HG03432 (cell line): ENCODE data around the gene ARF1.

Experiments used
- ATAC-seq: cut with Tn5 transposase; IDR thresholded peaks from one replicate; pipeline ENCODE4 v1.9.1; 2021; ENCODE audit warnings: mild to moderate bottlenecking, moderate library complexity; ENCODE audit not compliant: unreplicated experiment

ARF1 gene

DNA sequence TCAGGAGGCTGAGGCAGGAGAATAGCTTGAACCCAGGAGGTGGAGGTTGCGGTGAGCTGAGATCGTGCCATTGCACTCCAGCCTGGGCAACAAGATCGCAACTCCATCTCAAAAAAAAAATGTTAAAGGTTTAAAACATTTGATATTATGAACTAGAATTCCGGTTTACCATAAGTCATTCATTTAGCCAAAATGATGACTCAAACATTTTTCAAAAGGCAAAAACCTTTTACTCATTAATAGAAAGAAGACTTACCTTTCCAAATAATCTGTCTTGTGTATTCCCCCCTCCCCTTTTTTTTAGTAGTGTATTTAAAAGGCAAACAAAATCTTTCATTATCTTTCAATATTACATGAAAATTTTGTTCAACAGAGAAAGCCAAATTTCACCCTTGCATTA lies 34.8 kb downstream of the ARF1 start:
- no peak for ATAC-seq

DNA sequence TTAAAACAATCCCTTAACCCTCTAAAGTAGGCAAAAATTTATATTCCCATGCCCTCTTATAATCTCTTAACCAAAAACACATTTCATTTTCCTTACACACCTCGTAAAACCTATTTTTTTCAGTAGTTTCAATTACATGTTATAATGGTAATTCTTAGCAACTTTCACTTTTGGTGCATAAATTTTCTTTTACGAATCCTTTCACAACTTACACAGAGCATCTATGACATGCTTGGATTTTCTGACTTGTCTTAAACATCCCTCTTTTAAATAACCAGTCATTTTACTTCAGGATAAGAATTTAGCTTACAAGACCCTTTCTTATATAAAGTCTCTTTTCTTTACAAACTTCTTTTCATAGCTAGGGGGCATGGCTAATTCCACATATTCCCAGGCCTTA lies 35.5 kb downstream of the ARF1 start:
- no peak for ATAC-seq

DNA sequence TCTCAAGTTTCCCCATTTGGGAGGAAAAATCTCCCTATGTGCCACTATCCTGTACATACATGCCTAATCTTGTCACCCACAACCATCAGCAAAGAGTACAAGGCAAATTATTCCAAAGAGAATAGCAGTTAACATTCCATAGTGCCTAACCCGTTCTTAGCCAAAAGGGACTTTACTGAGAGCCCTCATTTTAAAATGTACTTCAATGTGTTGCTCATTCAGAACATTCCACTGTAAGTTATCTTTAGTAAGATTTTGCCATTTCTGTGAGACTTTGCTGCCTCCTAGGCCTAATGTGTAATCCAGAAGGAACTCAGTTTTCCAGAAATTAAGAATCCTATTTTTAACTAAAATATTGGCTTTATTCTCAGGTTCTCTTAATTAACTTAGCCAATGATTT lies 37.8 kb downstream of the ARF1 start:
- no peak for ATAC-seq

DNA sequence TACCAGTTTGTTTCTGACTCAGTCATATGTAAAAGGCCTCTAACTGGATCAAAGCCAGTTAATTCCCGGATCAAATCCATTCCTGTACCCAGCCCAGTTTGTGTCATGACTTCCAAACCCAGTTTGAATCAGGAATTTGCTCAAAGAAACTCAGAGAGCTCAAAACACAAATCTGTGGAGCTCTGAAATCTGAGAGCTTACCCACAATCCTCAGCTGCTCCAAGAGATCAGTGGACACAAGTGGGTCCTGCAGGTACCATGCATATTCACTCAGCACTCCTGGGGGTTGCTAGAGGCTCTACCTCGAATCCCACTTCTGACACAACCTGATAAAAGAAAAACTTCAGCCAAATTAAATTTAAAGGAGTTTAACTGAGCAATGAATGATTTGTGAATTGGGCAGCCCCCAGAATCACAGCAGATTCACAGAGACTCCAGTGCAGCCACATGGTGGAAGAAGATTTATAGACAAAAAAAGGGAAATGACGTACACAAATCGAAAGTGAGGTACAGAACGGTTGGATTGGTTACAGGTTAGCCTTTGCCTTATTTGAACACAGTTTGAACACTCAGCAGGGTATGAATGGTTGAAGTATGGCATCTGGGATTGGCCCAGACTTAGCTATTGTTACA lies 38.5 kb downstream of the ARF1 start:
- no peak for ATAC-seq

DNA sequence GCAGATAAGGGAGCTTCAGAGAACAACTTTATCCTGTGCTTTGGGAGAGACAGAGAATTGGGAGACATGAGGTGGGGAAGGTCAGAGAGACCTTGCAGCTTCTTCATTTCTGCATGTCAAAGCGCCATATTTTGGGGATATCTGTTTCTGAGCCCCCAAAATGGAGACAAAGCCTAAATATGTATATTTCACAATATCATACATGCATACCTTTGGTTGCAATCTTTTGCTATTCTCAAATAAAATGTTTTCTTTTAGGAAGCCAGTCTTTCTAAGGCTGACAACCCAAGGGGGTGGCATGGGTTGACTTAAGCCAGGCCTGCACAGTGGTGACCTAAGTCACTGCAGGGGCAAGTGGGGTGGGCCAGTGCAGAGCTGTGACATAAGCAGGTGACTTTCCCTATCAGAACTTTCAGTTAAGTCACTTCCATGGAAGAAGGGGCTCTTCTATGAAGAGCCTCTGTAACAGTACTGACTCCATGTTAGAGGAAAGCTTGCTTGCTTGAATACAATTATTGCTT lies 40.5 kb downstream of the ARF1 start:
- ATAC-seq, result no peak

DNA sequence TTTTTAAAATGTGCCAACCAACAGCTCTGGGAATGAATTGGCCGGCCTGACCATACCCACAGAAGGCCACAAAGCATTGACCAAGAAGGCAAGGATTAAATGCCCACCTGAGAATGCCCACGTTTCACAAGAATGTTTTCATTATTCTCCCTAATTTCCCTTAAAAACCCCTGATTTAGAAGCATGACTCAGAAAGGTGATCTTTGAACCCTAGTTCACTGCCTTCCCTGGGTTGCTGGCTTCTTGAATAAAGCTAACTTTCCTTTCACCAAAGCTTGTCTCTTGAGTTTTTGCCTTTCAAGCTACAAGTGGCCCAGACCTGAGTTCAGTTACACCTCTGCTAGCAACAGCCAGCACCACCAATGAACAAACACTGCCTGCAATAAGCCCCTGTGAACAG lies 41.0 kb downstream of the ARF1 start:
- no peak for ATAC-seq

DNA sequence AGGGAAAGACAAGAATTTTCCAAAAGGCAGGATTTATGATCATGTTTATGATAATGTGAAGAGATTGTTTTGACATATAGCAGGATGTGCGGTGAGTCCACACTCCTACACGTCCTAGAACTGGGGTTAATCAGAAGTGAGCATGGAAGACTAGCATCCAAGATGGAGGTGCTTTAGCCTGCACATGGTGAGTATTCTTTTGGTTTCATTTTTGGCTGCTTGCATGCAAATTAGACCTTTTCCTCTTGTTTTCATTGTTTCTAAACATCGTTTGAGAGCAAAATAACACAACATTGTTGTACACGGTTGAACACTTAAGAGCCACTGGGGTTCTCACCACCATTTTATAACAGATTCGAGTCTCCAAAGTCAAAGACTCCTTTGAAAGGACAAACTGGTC lies 42.7 kb downstream of the ARF1 start:
- ATAC-seq, result no peak

DNA sequence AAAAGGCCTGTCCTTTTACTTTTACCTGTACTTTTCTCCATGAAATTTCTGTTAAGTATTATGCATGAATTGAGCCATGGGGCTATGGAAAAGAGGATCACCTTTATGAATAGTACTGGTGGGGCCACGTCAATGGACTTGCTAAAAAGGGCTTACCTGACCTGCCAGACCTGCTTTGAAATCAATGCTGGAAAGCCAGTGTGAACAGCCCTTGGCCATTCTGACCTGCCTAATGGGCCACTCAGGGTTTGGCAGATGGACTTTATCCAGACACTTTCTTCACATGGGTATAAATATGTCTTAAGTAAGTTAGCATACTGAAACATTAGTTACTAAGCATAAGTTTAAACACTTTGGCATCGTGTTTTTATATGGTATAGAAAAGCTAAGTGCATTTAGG lies 49.3 kb downstream of the ARF1 start:
- ATAC-seq, result no peak

DNA sequence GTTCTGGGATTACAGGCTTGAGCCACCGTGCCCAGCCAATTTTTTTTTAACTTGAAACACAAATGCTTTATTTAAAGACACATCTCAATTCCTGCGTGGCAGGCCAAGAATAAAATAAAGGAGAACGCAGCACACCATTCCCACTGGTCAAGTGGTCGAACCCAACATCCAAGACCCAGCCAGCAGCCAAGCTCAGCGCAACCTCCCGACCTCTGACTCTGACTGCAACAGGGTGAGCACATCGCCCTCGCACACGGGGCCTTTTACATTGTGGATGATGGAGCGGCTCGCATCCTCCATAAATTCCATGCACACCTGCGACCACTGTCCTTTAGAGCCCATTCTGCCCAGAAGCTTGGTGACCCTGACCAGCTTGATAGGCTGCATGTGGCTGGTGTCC lies 52.1 kb downstream of the ARF1 start:
- no peak for ATAC-seq

DNA sequence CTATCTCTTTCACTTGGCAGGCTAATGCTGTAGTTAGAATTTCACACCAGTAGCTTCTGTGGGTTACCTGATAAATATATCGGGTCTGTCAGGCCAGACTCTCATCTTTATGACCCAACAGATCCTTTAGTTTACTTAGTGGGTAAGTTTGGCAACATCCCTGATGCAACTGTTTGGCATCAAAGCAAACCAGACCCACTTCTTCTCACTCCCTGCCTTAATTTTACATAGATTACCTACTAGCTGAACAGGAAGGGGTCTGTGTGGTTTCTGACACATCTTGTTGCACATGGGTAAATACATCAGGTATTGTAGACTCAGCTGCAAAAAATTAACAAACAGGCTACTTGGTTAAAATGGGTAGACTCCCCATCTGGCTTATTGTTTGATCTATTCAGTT lies 54.4 kb downstream of the ARF1 start:
- ATAC-seq, result no peak

DNA sequence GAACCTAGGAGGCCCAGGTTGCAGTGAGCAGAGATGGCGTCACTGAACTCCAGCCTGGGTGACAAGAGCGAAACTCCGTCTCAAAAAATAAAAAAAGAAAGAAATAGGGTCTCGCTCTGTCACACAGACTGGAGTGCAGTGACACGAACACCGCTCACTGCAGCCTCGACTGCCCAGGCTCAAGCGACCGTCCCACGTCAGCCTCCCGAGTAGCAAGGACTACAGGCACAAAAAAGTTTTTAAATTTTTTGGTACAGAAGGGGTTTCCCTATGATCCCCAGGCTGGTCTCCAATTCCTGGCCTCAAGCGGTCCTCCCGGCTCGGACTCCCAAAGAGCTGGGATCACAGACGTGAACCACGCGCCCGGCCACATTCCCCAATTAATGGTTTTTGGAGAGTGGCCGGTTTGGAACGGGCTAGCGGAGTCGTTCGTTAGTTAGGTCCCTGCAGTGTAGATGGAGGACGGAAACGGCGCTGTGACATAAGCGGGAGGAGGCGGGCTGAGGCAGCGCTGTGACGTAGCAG lies 57.0 kb downstream of the ARF1 start:
- no peak for ATAC-seq

DNA sequence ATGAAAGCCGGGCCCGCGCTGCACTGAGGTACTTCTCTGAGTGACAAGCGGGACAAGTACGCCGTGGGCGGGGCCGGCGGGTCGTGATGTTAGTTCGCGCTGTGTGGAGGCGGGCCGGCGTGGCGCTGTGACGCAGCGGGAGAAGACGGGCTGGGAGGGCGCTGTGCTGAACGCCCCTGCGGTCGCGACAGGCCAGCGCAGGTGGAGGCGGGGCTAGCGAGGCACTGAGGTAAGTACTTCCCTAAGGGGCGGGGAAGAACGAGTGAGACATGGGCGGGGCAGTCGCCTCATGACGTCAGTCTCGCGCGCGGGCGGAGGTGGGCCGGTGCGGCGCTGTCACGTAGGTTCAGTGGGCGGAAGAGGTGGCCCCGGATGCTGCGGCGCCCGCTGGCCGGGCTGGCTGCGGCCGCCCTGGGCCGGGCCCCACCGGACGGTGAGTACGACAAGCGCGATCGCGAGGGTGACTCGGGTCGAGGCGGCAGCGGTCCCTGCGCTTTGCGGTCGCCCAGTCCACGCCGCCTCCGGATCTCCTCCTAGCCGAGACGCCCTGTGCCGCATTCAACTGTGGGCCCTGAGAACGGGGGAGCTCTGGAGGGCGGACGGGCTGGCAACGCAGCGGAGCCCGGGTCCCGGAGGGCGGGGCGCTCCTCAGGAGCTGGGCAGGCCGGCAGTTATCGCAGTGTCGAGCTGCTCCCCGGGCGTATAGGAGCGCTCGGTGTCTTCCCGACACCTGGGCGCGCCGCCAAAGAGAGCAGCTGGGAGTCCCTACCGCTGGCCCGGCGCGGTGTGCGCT lies 57.6 kb downstream of the ARF1 start, which contains the start of gene GUK1:
Gene GUK1 (plus strand): TSS at position 349 of the 793 bp plus-strand sequence. CDS start 24 bp downstream, at position 373.
- peak; percentile 92 for ATAC-seq

DNA sequence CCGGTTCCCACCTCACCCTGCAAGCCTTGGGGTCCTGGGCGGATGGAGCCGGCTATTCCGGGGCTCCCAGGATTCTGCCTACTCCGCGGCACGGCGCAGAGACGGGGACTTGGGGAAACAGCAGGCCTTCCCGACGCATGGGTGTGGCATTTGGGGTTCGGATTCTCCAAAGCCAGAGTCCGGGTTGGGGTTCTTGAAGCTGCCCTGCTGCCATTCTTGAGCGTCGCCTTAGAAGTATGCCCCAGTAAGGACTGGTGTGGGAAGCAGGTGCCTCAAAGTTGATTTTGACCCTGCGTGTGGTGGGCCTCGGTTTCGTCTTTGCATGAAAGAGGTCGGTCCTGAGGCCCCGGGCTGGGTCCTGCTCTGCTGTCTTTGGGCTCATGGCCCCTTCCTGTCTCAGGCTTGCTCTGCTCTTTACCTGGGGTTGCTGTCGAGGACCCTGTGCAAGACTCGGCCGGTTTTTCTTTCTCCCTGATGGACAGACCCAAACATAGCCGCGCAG lies 58.3 kb downstream of the ARF1 start:
- no peak for ATAC-seq

DNA sequence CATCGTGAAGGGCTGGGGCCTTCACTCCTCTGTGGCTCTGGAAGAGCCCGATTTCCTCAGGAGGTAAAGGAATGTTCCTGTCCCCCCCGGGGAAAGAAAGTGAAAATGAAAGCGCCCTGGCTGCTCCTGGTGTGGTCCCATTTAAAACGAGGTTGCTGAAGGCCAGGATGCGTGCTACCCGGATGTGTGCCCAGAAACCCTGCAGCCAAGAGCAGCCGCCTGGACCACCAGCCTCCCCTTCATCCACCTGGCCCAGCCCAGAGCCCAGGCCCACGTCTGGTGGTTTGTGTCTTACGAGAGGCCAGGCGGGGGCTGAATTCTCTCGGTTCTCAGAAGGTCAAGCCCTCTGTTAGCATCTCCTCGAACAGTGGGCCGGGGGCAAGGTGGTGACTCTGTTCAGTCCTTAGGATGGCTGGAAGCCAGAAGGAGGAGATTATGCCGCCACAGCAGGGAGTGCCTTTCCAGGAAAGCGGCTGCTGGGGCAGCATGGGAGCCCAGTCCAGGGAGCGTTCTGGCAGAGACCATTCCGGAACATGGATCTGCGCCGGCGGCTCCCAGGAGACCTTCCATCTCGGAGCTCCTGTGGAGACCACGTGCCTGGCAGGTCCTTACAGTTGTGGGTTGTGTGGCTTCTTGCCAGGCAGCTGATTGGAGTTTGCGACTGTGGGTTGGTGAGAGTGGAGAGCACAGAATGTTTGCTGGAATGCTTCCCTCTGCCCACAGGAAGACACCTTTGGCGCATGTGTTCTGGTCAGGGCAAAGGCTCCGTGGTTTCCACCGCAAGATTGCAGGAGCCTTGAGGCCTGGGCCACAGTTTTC lies 58.9 kb downstream of the ARF1 start:
- no peak for ATAC-seq

DNA sequence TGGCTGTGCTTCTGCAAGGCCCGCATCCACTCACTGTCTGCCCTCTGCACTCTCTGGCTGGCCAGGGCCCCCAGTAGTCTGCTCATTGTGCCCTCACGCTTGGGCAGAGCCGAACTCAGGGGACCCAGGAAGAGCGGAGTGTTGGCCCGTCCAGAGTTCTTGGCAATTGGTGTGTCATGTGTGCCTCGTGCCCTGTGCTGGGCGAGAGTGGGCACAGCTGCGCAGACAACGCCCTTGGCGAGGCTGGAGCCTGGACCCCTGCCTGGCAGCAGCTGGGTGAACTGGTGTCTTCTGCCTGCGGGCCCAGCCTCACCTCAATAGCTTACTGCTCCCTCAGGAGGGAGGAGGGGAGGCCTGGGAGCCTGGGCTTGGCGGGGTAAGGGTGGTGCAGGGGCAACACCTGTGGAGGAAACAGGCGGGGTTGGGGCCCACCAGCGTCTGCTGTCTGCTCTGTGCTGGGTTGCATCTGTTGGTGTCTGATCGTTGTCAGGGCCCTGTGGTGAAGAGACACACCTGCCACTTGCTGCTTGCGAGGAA lies 59.7 kb downstream of the ARF1 start:
- ATAC-seq, result no peak

DNA sequence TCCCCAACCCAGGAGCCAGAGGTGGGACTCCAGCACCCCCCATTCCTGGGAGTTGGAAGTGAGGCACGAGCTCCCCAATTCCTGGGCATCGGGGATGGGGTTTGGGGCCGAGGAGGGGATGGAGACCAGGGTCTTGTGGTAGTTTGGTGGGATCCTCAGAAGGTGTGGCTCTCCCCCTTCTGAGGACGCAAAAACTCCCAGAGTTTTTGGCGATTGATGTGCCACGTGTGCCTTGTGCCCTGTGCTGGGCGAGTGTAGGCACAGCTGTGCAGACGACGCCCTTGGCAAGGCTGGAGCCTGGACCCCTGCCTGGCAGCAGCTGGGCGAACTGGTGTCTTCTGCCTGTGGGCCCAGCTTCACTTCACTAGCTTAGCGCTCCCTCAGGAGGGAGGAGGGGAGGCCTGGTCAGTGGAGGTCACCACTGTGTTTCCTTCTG lies 60.2 kb downstream of the ARF1 start:
- ATAC-seq, result no peak

DNA sequence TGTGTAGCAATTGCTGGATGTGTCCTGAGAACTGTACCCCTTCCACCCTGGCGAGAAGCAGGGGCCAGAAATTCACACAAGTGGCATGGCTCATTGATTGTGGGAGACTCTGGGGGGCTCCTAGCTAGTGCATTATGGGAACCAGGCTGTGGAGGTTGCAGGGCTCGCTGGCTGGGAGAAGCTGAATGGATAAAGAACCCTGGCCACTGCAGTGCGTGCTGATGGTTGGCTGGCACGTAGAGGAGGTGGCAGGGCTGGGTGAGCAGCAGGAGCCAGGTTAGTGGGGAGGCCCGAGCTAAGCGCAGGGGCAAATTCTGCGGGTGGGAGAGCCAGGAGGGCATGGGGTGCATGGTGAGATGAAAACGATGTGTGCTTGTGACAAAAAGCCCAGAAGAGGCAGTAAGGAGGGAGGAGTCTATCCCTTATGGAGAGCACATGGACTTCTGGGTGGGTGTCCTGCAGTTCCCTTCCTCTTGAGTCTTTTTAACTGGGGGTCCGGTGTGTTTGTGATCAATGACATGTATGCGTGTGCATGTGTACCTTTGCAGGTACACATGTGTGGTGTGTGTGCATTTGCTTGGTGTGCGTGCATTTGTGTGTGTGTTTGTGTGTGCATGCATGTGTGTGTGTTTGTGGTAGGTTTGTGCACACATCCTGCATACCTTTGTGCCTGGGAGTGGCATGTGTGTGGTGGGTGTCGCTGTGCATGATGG lies 61.1 kb downstream of the ARF1 start:
- no peak for ATAC-seq

DNA sequence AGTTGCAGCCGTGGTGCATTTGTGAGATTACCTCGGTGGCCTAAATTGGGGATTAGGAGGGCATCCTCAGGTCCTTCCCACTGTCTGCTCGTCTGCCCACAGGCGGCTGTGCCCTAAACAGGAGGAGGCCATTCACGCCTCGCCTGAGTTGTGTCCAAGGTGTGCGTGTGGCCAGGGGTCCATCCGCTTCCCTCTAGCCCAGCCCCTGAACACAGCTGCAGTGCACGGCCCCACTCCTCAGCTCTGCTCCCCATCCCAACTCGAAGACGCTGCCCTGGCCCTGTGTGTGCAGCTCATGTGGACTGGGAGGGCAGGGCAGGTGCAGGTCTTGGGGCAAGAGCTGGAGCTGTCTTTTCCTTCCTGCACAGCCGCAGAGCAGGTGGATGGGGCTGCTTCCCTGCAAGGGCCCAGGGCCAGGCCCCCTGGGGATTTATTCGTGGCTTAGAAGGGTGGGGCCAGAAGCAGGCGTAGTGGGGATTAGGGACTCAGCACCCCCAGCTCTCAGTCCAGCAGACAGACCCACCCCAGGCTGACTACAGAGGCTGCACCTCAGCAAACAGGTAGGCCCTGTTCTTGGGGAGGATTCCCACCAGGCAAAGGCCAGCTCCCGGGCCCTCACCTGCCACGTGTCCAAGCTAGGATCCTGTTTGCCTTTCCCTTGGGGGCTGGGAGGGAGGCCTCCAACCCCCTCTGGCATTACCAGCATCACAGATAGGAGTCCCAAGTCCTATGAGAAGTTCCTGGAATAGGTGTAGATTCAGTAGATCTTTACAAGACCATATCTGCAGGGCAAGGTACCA lies 61.9 kb downstream of the ARF1 start:
- no peak for ATAC-seq

DNA sequence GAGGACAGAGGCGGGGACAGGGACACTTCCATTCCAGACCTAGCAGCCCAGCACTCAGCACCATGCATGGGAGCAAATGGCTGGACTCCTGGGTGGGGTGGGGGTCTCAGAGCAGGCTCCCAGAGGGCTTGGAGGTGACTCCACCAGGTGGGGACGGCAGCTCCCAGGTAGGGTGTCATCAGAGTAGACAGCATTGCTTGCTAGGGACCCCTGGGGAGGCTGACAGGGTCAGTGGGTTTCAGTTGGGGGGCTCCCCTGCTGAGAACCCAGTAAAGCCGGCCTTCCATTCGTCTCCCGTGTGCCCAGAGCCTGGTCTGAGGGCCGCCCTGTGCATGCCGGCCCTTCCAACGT lies 62.5 kb downstream of the ARF1 start:
- ATAC-seq, result no peak
